ENCODE results near the gene D2HGDH.

DNA sequence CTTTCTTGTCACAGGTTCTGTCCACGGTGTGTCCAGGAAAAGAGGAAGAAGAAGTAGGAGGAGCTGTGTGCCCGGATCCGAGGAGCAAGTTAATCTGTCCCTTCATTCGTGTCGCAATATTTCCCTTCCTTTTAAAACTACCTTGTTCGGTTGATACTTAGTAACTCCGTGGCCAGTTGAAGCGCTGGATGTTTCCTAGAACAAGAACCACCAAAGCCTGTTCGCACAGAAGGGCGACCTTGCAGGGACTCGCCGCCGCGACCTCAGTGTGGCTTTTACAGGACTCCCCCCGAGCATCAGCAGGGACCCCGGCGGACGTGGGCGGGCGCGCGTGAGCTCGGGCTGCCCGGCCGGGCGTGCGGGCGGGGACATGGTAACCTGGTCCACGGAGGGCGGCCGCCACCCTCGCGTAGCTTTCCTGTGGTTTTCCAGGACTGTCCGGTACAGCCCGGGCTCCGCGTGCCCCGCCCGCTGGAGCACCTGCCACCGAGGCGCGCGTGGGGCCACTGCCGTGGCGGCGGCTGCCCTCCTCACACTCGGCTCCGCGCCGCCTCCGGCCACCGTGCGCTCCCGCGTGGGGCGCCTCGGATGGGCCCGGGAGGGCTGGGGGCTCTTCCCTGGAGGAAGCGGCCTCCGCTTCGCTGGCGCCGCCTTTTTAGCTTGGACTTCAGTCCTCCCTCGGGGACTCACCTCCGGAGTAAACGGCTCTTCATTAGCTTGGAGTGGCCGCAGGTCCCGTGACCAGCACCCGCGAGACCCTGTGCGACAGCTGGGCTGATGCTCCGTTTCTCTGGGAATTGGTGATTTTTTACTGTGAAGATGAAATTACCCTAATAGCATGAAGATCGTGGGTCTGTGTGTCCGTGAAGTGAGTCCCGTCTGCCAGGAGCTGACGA is 9.2 kb upstream of the D2HGDH start:
- TF ChIP-seq CTCF (IDR thresholded peaks at IDR 0.05) (no peak), POLR2A (IDR thresholded peaks at IDR 0.05) (no peak)

Measured in thyroid gland (tissue), 4 donors.